OCI-LY1 (cell line): ENCODE data around the gene NOTCH1.

Experiments
- H2AFZ ChIP-seq: fragments of 200-600 bp; sonication (generic), shearing (Covaris generic); 2 replicates; pipeline ENCODE4 v1.6.0; 2014; ENCODE audit warnings: antibody characterized with exemption, mild to moderate bottlenecking, low read length
- H3F3A ChIP-seq: fragments of 200-600 bp; sonication (generic), shearing (Covaris generic); 2 replicates; pipeline ENCODE4 v1.6.0; 2014; ENCODE audit warnings: mild to moderate bottlenecking, antibody characterized with exemption, low read length, moderate library complexity; ENCODE audit not compliant: insufficient read depth
- H3K27ac ChIP-seq: fragments of 200-600 bp; sonication (generic); 2 replicates; pipeline ENCODE4 v1.5.1; 2014; ENCODE audit warnings: low read length, mixed run types, mild to moderate bottlenecking, low read depth; ENCODE audit not compliant: poor library complexity, severe bottlenecking
- H3K27me3 ChIP-seq: fragments of 200-600 bp; sonication (generic); 2 replicates; pipeline ENCODE4 v1.6.0; 2014; ENCODE audit warnings: antibody characterized with exemption, mild to moderate bottlenecking, low read length, moderate library complexity; ENCODE audit not compliant: insufficient read depth
- H3K36me3 ChIP-seq: fragments of 200-600 bp; sonication (generic); 2 replicates; pipeline ENCODE4 v1.6.1; 2014; ENCODE audit warnings: mild to moderate bottlenecking, antibody characterized with exemption, low read length, moderate library complexity, mixed read lengths; ENCODE audit not compliant: insufficient read depth
- H3K4me1 ChIP-seq: fragments of 200-600 bp; sonication (generic); 2 replicates; pipeline ENCODE4 v1.5.1; 2014; ENCODE audit warnings: mild to moderate bottlenecking, low read length, moderate library complexity; ENCODE audit not compliant: insufficient read depth, severe bottlenecking
- H3K4me2 ChIP-seq: fragments of 200-600 bp; sonication (generic), shearing (Covaris generic); 2 replicates; pipeline ENCODE4 v1.6.1; 2014; ENCODE audit warnings: low read length
- H3K4me3 ChIP-seq: fragments of 200-600 bp; sonication (generic); 2 replicates; pipeline ENCODE4 v1.5.1; 2014; ENCODE audit warnings: low read length, low read depth, mild to moderate bottlenecking, mixed read lengths; ENCODE audit not compliant: poor library complexity, severe bottlenecking
- H3K79me2 ChIP-seq: fragments of 200-600 bp; shearing (Covaris generic); 2 replicates; pipeline ENCODE4 v1.6.1; 2016; ENCODE audit warnings: mixed run types, low read length, mixed read lengths; ENCODE audit not compliant: insufficient read depth
- H3K9ac ChIP-seq: fragments of 200-600 bp; sonication (generic), shearing (Covaris generic); 2 replicates; pipeline ENCODE4 v1.6.1; 2014; ENCODE audit warnings: mild to moderate bottlenecking, low read length, mixed read lengths
- H3K9me2 ChIP-seq: fragments of 200-600 bp; sonication (generic), shearing (Covaris generic); 2 replicates; pipeline ENCODE4 v1.6.1; 2014; ENCODE audit warnings: low read depth, mild to moderate bottlenecking, low read length, mixed read lengths
- H3K9me3 ChIP-seq: fragments of 200-600 bp; shearing (Covaris generic); 2 replicates; pipeline ENCODE4 v1.6.1; 2014; ENCODE audit warnings: low read length, mixed read lengths
- H4K20me1 ChIP-seq: fragments of 200-600 bp; sonication (generic), shearing (Covaris generic); 2 replicates; pipeline ENCODE4 v1.6.0; 2016; ENCODE audit warnings: mild to moderate bottlenecking, low read length; ENCODE audit not compliant: insufficient read depth
- EZH2 ChIP-seq: fragments of 200-600 bp; sonication (generic), shearing (Covaris generic); IDR thresholded peaks from 2 replicates; pipeline ENCODE4 v1.8.0; 2017; ENCODE audit warnings: borderline replicate concordance, mixed run types, mild to moderate bottlenecking, antibody characterized with exemption, low read length, moderate library complexity, mixed read lengths
- TF ChIP-seq, protein P1 (sequence below): fragments of 200-600 bp; sonication (generic), shearing (Covaris generic); IDR thresholded peaks from 2 replicates; pipeline ENCODE4 v1.5.1; 2017; ENCODE audit warnings: mild to moderate bottlenecking, antibody characterized with exemption, low read length, moderate library complexity, mixed read lengths

Gene NOTCH1

DNA sequence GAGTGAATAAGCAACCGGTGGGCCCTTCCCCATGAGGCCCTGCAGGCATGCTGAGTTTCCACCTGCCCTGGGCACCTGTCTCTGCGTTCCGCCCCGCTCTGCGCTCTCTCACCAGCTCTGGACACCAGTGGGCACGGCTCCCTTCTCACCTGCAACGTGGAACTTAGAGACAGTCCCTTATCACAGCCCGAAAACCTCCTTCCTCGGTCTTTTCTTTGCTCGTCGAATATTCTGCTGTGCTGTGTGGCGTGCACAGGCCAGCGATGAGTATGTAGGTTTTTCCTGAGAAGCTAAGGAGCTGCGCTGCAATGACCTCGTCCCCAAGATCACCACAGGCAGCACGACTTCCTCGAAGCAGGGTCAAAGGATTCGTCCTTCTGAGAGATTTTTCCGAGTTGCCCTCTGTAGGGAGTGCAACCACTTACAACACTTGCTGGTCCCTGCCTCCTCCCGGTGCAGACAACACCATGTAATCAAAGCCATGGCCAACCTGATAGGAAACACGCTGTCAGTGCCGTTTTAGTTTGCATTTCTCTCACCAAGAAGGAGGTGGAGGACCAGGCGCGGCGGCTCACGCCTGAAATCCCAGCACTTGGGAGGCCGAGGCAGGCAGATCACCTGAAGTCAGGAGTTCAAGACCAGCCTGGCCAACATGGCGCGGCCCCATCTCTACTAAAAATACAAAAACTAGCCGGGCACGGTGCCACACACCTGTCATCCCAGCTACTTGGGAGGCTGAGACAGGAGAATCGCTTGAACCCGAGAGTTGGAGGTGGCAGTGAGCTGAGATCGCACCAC, 27.2 kb upstream of the NOTCH1 start:
- H3K27me3 ChIP-seq = peaks cover 21% of the 10 kb centered on the region; the same call in 1 of the 2 replicates
- H3K4me3 ChIP-seq = no peak overlapping the region
- H3F3A ChIP-seq = no peaks in the 10 kb centered on the region
- no peaks in the 10 kb centered on the region for H3K79me2 ChIP-seq
- no peaks in the 10 kb centered on the region for H3K36me3 ChIP-seq
- H3K4me1 ChIP-seq = no peaks in the 10 kb centered on the region
- H3K27ac ChIP-seq = no peak overlapping the region
- H3K9me3 ChIP-seq = no peaks in the 10 kb centered on the region
- H3K9me2 ChIP-seq = no peaks in the 10 kb centered on the region
- TF ChIP-seq, protein P1, sequence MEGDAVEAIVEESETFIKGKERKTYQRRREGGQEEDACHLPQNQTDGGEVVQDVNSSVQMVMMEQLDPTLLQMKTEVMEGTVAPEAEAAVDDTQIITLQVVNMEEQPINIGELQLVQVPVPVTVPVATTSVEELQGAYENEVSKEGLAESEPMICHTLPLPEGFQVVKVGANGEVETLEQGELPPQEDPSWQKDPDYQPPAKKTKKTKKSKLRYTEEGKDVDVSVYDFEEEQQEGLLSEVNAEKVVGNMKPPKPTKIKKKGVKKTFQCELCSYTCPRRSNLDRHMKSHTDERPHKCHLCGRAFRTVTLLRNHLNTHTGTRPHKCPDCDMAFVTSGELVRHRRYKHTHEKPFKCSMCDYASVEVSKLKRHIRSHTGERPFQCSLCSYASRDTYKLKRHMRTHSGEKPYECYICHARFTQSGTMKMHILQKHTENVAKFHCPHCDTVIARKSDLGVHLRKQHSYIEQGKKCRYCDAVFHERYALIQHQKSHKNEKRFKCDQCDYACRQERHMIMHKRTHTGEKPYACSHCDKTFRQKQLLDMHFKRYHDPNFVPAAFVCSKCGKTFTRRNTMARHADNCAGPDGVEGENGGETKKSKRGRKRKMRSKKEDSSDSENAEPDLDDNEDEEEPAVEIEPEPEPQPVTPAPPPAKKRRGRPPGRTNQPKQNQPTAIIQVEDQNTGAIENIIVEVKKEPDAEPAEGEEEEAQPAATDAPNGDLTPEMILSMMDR = no peak
- no peak for TF ChIP-seq EZH2
- H4K20me1 ChIP-seq = no peaks in the 10 kb centered on the region
- no peak overlapping the region for H3K4me2 ChIP-seq
- no peak overlapping the region for H3K9ac ChIP-seq
- no peak overlapping the region for H2AFZ ChIP-seq

DNA sequence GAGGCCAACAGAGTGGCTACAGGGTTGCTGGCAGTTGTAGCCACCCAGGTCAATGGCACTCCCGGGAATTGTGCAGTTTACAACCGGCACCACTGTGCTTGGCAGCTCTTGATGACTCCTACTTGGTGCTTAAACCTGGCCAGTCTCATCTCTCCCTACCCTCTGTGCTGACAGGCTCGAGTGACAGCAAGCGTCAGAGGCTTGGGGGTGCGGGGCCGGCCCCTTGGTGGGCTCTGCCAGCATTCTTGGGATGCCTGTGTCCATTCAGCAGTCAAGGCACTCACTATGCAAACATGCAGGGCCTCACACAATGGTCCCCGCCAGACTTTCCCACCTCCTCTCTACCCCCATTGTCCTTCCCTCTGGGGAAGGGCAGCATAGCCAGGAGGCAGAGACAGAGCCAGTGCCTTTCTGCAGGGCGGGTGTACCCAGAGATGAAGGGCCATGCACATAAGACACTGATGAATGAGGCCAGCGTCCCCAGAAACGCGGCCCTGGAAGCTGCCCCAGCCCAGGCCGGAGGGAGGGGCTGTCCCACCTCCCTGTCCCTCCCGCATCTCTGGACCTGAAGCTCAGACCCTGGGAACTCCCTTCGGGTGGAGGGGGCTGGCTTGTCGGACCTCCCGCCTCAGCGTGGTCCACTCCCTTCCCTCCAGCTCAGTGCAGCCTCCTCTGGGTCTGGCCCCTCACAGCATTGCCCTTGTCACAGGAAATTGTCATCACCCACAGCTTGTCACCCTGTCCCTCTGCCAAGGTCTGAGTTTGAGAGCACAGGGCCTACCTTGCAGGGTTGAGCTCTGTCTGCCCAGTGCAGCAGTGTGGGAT, 26.4 kb upstream of the NOTCH1 start:
- Histone ChIP-seq H3K4me1 (no peaks in the 10 kb centered on the region), H3F3A (no peaks in the 10 kb centered on the region), H3K79me2 (no peaks in the 10 kb centered on the region), H3K36me3 (no peaks in the 10 kb centered on the region), H3K9ac (no peak overlapping the region), H3K27ac (no peak overlapping the region), H3K9me3 (no peaks in the 10 kb centered on the region), H3K4me2 (no peak overlapping the region), H4K20me1 (no peaks in the 10 kb centered on the region), H3K4me3 (no peak overlapping the region), H3K27me3 (peaks cover 21% of the 10 kb centered on the region; the same call in 1 of the 2 replicates), H3K9me2 (no peaks in the 10 kb centered on the region), H2AFZ (no peak overlapping the region)
- TF ChIP-seq, protein P1 = no peak

DNA sequence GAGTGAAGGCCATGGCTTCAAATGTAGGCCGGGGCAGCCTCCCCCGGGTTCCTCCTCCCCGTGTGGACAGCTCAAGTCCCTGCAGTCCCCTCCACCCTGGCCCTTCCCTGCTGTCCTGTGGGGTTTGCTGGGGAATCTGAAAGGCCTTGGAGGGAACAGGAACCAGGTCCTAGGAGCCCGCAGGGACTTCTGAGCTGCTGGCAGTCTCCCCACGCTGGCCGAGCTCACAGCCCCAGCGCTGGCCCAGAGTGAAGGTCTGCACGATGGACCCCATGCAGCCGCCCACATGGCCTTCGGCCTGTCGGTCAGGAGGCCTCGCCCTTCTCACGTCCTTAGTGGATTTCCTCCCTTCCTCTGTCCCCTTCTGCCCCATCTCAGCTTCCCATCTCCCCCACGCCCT, 25.7 kb upstream of the NOTCH1 start:
- Histone ChIP-seq H2AFZ (no peak overlapping the region), H3F3A (no peaks in the 10 kb centered on the region), H3K4me2 (no peak overlapping the region), H3K27me3 (peaks cover 21% of the 10 kb centered on the region; the same call in 1 of the 2 replicates), H3K79me2 (no peaks in the 10 kb centered on the region), H3K36me3 (no peaks in the 10 kb centered on the region), H3K9me3 (no peaks in the 10 kb centered on the region), H3K4me3 (no peak overlapping the region), H4K20me1 (no peaks in the 10 kb centered on the region), H3K4me1 (no peaks in the 10 kb centered on the region), H3K27ac (no peak overlapping the region), H3K9me2 (no peaks in the 10 kb centered on the region), H3K9ac (no peak overlapping the region)
- no peak for TF ChIP-seq EZH2
- TF ChIP-seq, protein P1 = no peak
